Effector CD8-positive, alpha-beta T cell (primary cell): ENCODE measurements around the gene SNRNP27.
"Not testable (repeated sequence)": the region's sequence is repeated elsewhere in the genome, so short reads cannot be mapped to it uniquely, and the experiment has no call there.

Source experiments
- DNase-seq: peaks from one replicate; lab custom pipeline; 2025; lab: John Stamatoyannopoulos, UW
- total RNA-seq, 4 experiments: gene quantifications; one replicate each; lab custom pipeline; 2026; lab: John Stamatoyannopoulos, UW

SNRNP27 gene, protein sequence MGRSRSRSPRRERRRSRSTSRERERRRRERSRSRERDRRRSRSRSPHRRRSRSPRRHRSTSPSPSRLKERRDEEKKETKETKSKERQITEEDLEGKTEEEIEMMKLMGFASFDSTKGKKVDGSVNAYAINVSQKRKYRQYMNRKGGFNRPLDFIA
- total RNA-seq = 15.4 to 22.7 (median 16.4) reads per million in 4 experiments

DNA sequence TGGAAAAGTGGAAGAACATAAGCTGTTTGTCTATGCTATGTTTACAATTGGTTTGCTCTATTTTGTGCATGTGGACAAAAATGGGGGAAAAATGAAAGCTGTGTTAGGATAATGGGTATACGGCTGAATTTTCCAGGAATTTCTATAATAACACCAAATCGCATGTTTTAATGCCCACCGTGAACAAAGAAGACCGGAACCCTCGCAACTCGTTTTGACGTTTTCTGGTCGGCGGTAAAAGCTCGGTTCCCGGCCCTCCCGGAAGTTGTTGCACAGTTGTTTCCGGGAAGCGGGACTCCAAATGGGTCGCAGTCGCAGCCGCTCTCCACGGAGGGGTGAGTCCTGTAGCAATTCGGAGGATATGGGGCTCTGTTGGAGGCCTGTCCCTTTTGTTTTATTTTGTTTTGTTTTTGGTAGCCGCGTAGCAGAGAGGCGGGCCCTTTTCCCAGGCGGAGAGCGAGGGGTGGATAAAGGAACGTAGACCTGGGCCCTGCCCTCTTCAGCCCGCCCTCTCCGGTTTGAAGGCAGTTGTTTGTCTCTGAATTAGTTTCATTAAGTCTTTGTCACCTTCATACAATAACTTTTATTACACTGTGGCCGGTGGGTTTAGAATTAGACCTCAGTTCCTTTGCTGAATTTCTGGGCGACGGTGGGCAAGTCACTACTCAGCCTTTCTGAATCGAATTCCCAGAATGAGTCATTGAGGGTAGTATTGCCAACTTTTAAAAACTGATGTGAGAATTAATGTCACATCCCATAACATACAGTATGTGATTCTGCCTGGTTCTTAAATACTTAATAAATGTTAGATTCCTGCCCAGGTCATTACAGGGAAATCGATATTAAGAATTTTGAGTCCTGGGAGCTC is at the start of gene SNRNP27:
TSS of gene SNRNP27 (plus strand) at position 273 of the 868 bp plus-strand sequence. CDS start at position 302, 29 bp downstream.
- DNase-seq = peak; percentile 66

DNA sequence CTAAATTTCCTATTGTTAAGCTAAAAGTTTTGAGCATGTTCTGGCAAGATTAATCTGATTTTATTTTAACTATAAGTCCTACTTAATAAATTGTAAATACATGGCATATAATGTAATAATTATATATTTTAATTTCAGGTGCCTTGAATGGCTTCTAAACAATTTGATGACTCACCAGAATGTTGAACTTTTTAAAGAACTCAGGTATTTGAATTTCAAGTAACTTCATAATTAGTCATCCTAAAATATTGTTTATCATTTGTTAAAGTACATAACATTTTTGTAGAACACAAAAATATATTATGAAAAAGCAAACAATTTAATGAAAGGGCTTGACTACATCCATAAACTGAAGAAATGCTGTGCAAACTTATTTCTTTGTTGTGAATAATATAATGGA is 49.8 kb upstream of the SNRNP27 start:
- DNase-seq = no peak

DNA sequence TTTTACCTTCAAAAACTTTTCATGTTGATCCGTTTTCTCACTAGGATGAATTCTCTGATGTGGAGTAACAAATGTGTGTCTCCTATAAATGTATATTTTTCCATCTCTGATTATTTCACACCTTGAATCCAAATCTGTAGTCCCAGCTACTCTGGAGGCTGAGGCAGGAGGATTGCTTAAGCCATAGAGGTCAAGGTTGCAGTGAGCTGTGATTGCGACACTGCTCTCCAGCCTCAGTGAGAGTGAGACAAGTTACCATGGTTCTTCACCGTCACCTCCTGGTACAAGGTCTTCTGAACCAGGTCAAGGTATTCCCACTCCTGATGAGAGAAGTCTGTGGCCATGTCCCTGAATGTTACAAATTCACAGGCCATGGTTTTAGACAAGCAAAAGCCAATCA is 49.2 kb upstream of the SNRNP27 start:
- no peak for DNase-seq

DNA sequence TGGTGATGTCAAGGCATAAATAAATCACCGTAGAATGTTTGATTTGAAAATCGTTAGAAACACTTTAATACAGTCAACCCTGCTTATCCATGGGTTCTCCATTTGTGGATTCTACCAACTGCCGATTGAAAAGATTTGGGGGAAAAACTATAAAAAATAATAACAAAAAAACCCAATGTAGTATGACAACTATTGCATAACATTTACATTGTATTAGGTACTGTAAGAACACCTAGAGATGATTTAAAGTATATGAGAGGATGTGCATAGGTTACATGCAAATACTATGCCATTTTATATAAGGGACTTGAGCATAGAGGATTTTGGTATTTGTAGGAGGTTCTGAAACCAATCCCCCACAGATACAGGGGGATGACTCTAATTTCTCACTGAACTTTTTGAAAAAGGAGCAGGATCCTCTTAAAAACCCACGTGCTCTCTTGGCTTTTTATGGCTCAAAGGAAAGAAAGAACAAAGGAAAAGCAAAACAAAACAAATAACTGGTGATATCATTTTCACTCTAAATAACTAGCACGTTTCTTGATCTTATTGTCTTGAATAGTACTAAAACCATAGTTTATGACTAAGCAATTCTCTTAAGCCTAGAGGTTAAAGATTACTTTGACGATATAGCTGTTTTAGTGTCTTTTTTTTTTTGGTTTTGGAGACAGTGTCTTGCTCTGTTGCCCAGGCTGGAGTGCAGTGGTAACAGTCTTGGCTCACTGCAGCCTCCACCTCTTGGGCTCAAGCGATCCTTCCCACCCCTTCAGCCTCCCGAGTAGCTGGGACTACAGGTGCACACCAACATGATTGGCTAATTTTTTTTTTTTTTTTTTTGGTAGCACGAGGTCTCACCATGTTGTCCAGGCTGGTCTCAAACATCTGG is 47.3 kb upstream of the SNRNP27 start:
- no peak for DNase-seq

DNA sequence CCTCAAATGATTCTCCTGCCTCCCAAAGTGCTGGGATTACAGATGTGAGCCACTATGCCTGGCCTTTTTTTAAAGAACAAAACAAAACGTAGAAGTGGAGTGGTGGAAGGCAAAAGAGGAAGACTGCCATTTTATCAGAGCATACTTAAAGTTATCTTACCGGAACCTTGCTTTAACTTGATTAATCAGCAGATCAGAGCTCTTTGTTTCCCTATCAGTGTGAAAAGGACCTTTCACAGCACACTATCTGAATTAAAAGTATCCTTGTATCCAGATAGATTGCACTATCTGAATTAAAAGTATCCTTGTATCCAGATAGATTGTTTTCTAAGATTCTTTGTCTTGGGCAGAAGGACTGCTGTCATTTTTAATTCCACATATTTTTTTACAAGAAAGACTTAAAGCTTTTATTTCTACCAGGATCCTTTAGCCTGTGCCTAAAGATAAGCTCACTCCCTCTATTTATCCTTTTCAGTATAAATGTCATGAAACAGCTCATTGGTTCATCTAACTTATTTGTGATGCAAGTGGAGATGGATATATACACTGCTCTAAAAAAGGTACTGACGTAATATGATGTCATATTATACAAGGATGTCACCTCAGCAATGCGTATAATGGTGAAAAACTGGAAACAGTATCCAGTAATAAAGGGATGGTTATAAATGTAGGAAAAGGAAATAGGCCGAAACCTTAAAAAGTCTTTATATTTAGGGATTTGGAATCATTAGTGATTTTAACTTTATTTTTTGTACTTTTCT is 46.5 kb upstream of the SNRNP27 start:
- no peak for DNase-seq

DNA sequence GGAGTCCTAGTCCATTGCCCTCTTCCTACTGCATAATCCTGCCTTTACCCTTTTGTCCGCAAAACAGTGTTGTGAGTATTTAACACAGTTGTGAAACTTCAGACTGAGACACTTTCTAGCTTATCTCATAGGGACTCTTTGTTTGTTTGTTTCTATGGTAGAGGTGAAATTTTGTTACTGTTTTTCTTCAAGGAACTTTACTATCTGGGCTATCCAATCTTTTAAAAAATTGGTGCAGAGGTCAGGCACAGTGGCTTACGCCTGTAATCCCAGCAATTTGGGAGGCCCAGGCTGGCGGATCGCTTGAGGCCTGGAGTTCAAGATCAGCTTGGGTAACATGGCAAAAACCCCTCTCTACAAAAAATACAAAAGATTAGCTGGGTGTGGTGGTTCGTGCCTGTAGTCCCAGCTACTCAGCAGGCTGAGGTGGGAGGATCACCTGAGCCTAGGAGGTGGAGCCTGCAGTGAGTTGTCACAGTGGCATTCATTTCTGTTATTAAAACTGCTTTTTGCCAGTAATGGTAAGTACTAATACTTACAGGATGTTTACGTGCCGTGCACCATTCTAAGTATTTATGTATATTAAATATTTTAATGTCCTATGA is 45.5 kb upstream of the SNRNP27 start:
- no peak for DNase-seq

DNA sequence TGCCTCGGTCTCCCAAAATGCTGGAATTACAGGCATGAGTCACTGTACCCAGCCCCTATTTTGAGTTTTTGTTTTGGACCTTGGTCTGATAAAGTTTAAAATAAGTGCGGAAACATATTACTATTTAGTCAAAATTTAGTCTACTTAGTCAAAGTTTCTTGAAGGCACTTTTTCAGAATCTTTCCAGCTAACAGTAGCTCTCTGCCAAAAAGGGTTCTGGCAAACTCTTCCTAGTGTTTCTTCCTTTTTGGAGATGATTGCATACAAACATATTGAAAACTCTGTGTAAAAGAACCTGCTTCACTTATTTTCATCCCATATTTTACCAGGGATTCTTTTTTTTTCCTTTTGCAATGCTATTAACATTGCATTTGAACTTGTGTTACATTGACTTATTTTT is 35.5 kb upstream of the SNRNP27 start:
- DNase-seq = no peak

DNA sequence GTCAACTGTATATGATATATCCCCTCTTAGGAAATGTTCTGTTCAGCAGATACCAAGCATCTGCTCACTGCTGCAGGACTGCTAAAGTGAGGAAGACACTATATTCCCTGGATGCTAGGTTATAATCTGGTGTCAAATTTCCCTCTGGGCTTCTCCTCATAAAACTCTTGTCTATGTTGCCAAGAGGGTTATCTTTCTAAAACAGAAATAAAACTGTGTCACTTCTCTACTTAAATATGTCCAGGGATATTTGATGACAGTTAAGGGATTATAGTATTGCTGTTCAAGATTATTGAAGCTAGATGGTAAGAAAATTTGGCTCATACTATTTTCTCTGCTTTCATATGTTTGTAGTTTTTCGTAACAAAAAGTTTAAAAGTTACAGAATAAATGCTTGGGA is 30.5 kb upstream of the SNRNP27 start:
- no peak for DNase-seq

DNA sequence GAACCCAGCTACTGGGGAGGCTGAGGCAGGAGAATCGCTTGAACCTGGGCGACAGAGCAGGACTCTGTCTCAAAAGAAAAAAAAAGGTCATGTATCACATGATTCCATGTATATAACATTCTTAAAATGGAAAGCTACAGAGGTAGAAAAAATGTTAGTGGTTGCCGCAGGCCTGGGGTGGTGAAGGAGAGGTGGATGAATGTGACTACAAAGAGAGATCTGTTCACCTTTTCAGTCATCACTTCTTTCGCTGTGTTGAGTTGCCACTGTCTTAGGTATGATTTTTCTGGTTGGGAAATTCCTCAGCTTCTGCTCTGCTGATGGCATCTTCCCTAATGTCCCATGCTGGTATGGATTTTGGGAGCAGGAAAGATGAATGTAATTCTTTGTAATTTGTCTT is 5.3 kb upstream of the SNRNP27 start:
- no peak for DNase-seq

DNA sequence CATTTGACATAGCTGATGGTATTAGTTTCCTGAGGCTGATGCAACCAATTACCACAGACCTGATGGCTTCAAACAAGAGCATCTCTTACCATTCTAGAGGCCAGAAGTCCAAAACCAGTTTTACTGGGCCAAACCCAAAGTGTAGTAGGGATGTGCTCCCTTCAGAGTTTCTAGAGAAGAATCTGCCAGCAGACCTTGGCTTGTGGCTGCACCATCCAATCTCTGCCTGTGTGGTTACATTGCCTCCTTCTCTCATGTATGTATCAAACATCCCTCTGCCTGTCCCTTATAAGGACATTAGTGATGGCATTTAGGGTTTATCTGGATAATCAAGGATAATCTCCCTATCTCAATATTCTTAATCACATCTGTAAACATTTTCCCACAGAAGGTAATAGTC is 4.5 kb upstream of the SNRNP27 start:
- no peak for DNase-seq

DNA sequence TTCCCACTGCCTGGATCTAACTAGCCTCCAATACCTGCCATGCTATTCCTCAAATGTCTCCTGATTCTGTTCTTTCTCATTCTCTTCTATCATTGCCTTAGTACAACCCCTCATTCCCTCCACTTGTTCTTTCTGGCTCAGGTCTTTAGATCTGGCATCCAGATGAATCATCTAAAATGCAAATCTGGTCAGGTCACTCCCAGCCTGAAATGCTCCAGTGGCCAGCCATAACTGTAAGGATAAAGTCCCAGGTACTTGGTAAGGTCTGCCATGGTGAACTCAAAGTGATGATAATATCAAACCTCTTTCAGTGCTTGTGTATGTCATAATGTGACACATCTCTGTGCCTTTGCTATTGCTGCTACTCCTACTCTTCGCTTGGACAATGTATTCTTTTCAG is 2.9 kb upstream of the SNRNP27 start:
- DNase-seq = no peak

DNA sequence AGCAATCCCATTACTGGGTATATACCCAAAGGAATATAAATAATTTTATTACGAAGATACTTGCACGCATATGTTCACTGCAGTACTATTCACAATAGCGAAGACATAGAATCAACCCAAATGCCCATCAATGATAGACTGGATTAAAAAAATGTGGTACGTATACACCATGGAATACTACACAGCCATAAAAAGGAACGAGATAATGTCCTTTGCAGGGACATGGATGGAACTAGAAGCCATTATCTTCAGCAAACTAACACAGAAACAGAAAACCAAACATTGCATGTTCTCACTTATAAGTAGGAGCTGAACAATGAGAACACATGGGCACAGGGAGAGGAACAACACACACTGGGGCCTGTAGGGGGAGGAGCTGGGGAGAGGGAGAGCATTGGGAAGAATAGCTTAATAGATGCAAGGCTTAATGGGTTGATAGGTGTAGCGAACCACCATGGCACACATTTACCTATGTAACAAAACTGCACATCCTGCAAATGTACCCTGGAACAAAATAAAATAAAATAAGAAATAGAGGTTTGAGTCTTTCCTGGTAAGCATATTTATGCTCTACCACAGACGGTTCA is 825 bp upstream of the SNRNP27 start:
- not testable (repeated sequence) for DNase-seq

DNA sequence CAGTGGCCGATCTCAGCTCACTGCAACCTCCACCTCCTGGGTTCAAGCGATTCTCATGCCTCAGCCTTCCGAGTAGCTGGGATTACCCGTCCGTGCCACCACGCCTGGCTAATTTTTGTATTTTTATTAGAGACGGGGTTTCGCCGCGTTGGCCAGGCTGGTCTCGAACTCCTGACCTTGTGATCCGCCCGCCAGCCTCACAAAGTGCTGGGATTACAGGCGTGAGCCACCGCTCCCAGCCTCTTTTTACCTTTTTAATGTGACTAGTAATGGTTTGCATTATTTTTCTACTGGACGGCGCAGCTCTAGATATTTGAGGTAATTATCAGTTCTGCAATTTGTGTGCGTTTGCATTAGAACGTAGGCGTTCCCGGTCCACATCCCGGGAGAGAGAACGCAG is 981 bp downstream of the SNRNP27 start:
- DNase-seq = not testable (repeated sequence)

DNA sequence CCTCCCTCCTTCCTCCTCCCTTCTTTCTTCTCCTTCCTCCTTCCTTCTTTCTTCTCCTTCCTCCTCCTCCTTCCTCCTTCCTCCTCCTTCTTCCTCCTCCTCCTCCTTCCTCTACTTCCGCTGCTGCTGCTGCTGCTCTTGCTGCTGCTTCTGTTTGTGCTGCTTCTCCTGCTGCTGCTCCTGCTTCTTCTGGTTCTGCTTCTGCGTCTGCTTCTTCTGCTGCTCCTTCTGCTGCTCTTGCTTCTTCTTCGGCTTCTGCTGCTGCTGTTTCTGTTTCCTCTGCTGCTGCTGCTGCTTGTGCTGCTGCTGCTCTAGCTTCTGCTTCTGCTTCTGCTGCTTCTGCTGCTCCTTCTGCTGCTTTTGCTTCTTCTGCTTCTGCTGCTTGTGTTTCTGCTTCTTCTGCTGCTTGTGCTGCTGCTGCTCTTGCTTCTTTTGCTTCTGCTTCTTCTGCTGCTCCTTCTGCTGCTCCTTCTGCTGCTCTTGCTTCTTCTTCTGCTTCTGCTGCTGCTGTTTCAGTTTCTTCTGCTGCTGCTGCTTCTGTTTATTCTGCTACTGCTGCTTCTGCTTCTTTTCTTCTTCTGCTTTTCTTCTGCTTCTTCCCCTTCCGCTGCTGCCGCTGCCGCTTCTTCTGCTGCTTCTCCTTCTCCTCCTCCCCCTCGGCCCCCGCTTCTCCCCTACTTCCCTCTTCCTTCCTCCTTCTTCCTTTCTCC is 8.6 kb downstream of the SNRNP27 start:
- DNase-seq = no peak

DNA sequence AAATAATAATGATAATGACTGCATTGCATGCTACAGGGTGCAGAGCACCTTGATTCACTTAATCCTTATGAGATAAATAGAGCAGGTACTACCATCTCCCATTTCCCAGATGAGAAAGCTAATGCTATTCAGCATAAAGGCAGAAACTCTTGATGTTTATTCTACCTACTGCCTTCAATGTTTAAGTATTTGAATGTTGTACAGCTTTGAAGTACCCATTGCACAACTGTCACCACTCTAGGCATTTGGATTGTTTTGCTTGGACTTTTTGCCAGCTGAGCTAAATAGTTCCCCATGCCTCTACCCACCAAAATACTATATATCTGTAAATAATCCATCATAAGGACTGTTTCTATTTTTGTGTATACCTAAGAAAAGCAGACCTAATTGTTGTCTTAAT is 13.5 kb downstream of the SNRNP27 start:
- no peak for DNase-seq

DNA sequence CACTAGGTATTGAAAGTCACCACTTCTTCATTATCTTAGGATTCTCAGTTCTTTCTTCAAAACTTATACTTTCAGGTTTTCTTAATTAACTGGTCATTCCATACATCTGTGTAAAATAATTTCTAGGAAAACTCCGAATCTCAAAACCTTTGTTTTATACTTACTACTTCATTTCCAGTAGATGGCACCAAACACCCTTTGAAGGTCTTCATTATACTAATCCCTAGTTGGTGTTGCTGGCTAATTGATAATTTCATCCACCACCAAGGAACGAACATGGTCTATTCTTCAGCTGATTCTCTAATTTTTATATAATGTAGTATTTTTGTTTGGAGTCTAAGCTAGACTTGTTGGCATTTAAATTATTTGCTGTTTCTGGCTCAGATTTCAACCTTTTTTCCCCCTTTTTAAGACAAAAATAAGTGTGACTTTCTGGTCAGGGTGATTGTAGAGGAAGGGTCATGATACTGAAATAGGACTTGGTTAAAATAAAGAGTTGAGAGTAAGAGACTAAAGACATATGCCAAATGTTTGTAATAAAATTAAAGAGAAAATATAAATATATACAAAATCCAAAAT is 18.3 kb downstream of the SNRNP27 start:
- DNase-seq = no peak

DNA sequence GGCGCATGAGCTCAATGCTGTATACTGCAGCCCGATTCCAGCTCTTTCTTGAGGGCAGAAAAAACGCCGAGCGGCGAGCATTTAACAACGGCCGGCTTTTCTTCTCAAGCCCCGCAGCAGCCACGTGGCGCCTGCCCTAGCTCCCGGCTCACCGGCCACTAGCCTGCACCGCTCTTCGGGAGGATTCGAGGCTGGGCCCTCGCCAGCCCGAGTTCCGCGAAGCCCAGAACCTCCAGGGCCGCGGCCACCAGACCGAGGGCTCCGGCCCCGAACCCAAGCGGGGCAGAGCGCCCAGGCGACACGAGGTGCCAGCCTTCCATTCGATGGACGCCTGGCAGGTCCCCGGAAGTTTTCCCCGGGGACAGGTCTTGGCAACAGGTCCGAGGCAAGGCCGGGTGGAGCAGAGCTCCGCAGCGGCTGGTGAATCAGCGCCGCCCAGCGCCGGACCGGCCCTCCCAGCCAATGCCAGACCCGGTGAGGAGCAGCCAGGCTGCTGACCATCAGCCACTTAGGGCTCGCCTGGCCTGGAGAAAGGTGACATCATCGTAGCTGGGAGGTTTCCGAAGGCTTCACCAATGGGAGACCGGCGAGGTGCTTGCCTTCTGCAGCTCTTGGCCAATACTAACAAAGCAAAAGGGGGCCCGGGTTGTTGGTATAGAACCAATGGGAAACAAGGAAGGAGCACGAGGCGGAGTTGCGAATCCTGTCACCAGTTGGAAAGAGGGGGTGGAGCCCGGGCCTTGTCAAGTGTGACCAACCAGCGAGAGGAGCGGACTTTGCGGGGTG is 20.6 kb downstream of the SNRNP27 start:
- peak; percentile 99 for DNase-seq

DNA sequence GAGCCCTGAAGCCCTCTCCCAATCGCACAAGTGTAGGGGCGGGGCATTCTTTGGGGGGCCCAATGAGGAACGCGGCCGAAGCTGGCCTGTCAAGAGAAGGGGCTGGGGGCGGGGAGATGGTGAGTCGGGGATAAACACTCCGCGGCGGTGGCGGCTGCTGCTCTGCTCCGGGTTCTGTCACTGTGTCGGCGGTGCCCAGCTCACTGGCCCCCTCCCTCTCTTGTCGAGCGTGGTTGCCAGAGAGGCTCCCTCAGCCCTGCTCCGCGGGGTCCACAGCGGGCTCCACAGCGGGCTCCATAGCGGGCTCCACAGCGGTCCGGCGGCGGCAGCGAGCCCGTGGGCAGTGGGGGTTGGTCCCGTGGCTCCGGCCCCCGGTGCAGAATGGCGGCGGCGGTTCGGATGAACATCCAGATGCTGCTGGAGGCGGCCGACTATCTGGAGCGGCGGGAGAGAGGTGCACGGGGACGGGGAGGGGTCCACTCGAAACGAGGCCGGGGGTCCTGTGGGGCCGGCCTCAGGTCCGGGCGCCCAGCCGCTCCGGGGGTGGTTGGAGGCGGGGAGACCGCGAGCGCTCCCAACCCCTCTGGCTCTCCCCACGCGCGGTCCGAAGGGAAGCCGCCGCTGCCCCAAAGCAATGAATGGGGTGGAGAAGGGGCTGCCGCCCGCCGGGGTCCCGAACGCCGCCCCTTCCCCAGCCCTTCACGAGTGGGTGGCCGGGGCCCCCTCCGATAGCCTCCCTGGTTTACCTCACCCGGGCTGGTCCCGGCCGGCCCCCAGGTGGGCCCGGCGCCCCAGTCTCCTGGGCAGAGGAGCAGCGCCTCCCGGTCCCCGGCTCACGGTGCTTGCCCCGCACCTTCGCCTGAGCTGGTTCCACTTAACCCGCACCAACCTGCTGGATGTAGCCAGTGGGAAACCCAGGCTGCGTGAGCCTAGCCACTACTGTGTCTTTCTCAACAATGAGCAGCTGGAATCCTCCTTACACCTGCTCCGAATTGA is 21.5 kb downstream of the SNRNP27 start, which contains the start of gene MXD1:
TSS of gene MXD1 (plus strand) at position 160 of the 996 bp plus-strand sequence. CDS start at position 382, 222 bp downstream.
- no peak for DNase-seq
